ENCODE results near the gene C22orf39.

C22orf39 gene

DNA sequence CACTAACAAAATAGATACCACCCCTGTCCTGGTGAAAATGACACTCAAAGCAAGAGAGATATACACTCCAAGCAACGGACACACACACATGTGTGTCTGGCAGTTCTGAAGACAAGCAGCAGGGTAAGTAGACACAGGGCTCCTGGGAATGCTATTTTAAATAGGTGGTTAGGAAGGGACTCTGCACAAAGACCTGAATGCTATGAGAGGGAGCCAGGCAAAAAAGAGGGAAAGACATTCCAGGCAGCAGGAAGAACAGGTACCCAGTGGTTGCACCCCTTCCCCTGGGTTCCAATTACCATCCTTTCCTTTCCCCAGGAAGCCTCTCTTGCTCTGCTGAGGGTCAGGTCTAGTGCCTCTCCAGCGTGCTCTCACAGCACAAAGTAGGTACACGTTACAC, 28.5 kb upstream of the C22orf39 start:
- no peak for DNase-seq

- DNase-seq: no peak
Measured at GRCh38 chr22:19473578-19473977, 26.1 kb upstream of the C22orf39 start.

GRCh38 chr22:19472233-19472632, 24.7 kb upstream of the C22orf39 start:
- no peak for DNase-seq

DNA sequence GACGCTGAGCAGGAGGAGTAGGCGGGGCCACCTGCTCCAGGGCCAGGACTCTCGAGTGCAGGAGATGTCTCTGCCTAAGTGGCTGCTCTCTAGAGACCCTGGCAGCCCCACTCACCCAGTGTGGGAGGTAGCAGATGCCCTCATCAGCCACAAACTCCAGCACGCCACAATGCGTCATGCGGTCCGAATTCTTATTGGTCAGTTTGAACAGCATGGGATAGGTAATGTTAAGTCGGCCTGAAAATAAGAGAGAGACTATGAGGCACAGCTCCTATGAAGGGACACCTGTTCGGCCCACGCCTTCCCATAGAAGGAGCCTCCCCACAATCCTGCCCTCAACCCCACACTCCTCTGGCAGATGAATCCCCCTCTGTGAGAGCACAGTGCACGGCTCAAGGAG, 24.1 kb upstream of the C22orf39 start:
- DNase-seq: no peak

DNA sequence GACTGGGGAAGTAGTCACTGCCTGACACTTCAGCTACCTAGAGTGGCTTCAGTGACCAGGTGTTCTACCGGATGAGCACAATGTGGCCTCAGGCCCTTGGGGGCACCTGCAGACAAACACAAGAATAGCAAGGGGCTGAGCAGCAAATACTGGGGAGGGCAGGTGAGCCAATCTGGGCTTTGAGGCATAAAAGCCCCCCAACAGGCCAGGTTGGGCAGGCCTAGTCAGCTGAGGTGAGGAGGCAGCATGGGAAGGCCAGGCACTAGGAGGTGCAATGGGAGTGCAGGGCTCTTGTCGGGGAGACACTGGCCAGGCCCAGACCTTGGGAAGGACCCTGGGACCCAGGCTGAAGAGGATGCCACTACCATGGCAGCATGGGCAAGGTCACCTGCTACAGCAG, 22.5 kb upstream of the C22orf39 start:
- no peak for DNase-seq

- no peak for DNase-seq
Measured at GRCh38 chr22:19469421-19469820, 21.9 kb upstream of the C22orf39 start.

GRCh38 chr22:19467912-19468311, 20.4 kb upstream of the C22orf39 start:
- no peak for DNase-seq

GRCh38 chr22:19466848-19467752, 19.6 kb upstream of the C22orf39 start:
- DNase-seq: no peak

- peak; percentile 73 for DNase-seq
Measured at GRCh38 chr22:19466126-19466716, 18.7 kb upstream of the C22orf39 start.

GRCh38 chr22:19464975-19465374, 17.5 kb upstream of the C22orf39 start:
- no peak for DNase-seq

DNA sequence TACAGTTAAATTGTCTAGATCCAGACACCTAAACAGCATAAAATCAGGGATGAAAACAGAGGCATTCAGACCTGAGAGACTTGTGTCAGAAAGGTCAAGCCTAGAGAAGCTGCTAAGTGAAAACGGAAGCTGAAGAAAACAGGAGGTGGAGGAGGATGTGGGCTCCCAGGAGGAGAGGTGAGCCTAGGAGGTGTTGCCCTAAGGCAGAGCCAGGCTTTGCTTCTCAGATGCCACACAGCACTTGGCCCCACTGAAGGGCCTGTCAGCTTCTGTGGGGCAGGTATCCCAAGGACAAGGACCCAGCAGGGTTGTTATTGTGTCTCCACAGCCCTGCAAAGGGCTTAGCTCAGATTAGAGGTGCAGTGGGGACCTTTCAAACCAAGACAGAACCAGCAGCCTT, 17.0 kb upstream of the C22orf39 start:
- no peak for DNase-seq

DNA sequence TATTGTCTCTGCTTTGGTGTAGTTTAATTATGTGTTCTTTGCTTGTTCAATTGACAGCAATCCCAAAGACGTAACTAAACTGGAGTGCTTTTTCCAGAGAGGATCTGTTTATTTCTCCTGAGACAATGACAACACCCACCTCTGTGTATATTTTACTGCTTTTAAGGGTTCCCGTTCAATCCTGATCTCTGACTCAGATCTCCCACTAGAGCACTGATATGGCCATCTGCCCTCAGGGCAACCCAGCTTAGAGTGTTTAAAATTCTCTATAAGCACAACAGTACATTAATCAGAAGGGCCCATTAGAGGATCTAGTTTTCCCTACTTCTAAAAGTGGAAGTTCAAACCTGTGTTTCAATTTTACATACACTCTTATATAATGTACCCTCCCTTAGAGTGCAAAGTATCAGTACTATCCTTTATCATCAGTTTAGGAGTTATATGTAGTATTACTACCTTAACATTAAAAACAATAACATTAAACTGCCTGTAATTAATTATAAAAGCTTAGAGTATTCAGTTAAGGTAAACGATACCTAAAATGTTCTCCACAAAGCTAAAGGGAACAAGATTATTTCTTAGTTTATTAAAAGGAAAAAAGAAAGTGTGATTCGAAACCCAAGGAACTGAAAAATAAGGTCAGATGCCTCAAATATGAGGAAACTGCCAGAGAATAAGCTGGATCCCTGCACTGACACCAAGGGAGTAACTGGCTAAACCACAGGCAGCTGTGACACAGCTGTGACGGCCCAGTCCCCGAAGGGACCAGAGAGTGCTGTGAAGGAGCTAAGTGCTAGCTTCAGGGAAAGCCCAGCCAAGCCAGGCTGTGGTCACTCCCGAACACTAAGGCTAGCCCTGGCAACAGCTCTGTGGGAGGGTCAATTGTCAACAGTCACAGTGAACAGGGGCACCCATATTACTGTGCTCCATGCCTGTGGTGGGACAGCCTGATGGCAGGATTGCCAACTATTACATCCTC, 16.3 kb upstream of the C22orf39 start:
- no peak for DNase-seq

DNA sequence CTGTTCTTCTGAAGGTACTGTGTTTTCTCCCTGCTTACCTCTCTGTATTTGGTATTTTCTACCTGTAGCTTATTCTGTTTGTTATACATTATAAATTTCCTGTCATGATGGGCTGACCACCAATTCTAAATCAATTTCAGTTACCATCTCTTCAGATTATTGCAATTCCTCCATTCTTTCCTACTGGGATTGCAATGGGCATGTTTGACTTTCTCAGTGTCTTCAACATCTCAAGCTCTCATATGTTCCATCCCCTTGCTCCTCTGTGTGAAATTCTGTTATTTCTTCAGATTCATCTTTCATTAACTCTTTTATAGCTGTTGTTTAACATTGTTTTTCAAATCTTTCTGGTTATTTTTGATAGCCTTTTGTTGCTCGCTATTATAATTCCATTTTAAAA, 15.5 kb upstream of the C22orf39 start:
- no peak for DNase-seq

DNA sequence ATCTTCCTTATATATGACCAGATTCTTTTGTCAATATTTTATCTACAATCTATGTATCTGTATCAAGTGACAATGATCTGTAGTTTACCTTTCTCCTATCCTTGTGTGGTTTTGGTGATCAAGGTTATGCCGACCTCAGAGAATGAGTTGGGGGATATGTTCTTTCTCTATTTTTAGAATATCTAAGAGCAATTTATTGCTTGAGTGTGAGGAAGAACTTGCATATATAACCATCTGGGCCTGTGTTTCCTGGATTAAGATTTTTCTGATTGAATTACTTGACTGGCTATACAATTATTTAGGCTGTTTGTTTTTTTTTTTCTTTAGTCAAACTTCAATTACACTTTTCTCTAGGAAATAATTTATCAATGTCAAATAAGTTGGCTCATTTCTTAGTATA, 14.0 kb upstream of the C22orf39 start:
- DNase-seq: no peak

- no peak for DNase-seq
Measured at GRCh38 chr22:19460036-19460435, 12.5 kb upstream of the C22orf39 start.

- no peak for DNase-seq
Measured at GRCh38 chr22:19457828-19458428, 10.4 kb upstream of the C22orf39 start.

- DNase-seq: no peak
Measured at GRCh38 chr22:19456541-19456940, 9.0 kb upstream of the C22orf39 start.

- DNase-seq: no peak
Measured at GRCh38 chr22:19455585-19456370, 8.3 kb upstream of the C22orf39 start.

GRCh38 chr22:19455033-19455432, 7.5 kb upstream of the C22orf39 start:
- no peak for DNase-seq

- no peak for DNase-seq
Measured at GRCh38 chr22:19454156-19454555, 6.6 kb upstream of the C22orf39 start.

DNA sequence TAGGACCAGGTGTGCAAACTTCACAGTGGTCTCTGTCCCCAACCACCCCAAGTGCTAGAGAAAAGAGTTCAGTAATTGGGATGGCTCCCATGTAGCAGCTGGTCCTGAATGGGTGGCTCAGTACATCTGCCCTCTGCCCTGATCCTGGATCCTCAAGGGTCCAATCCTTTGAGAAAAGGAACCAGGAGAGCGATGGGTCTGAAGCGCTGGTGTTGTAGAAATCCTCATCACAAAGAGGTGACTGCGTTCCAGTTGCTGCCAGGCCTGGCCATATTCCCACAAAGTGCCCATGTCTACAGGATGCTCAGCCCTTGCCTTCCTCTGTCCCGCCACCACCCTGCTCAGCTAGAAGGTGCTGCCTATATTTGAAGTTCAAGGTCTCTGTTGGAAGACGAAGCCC, 6.2 kb upstream of the C22orf39 start:
- no peak for DNase-seq

DNA sequence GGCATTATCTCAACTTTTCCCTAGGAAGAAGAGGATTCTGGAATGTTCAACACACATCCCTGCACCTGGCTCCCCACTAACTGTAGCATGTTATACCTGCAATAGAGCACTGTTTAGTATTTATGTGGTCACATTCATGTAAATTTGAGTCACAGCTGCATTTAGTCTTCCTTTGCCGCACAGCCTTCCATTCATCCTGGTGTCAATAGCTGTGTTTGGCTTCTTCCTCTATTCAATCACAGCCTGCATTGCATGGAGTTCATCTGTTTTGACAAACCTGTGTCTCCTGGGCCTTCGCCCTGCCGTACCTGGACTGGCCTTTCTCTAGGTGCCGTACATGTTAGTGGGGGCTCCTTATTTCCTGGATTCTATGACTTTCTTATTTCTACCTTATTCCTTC, 4.1 kb upstream of the C22orf39 start:
- DNase-seq: no peak
